Nephron progenitor cell (in vitro differentiated cells): ENCODE results near the gene SNRPA.

Source experiments
- DNase-seq: peaks from one replicate; pipeline ENCODE4 v3.0.0; 2021
- H3K27ac Mint-ChIP-seq: 2 replicates; pipeline ENCODE4 v1.8.0; 2021; ENCODE audit warnings: mild to moderate bottlenecking, moderate library complexity, mixed read lengths
- H3K27me3 Mint-ChIP-seq: 2 replicates; pipeline ENCODE4 v1.8.0; 2021; ENCODE audit warnings: mild to moderate bottlenecking, low read depth, mixed read lengths; ENCODE audit not compliant: poor library complexity
- H3K36me3 Mint-ChIP-seq: 2 replicates; pipeline ENCODE4 v1.8.0; 2021; ENCODE audit warnings: low read depth, mixed read lengths
- H3K4me1 Mint-ChIP-seq: 2 replicates; pipeline ENCODE4 v1.8.0; 2021; ENCODE audit warnings: mixed read lengths
- H3K4me3 Mint-ChIP-seq: 2 replicates; pipeline ENCODE4 v1.8.0; 2021; ENCODE audit warnings: mild to moderate bottlenecking, moderate library complexity, mixed read lengths
- H3K9me3 Mint-ChIP-seq: 2 replicates; pipeline ENCODE4 v1.8.0; 2021; ENCODE audit warnings: mild to moderate bottlenecking, moderate library complexity, mixed read lengths
- TF ChIP-seq, protein P1 (sequence below): fragments of 200-600 bp; sonication (generic); IDR thresholded peaks from 2 replicates; pipeline ENCODE4 v1.5.0; 2021; ENCODE audit warnings: antibody characterized with exemption

SNRPA gene

DNA sequence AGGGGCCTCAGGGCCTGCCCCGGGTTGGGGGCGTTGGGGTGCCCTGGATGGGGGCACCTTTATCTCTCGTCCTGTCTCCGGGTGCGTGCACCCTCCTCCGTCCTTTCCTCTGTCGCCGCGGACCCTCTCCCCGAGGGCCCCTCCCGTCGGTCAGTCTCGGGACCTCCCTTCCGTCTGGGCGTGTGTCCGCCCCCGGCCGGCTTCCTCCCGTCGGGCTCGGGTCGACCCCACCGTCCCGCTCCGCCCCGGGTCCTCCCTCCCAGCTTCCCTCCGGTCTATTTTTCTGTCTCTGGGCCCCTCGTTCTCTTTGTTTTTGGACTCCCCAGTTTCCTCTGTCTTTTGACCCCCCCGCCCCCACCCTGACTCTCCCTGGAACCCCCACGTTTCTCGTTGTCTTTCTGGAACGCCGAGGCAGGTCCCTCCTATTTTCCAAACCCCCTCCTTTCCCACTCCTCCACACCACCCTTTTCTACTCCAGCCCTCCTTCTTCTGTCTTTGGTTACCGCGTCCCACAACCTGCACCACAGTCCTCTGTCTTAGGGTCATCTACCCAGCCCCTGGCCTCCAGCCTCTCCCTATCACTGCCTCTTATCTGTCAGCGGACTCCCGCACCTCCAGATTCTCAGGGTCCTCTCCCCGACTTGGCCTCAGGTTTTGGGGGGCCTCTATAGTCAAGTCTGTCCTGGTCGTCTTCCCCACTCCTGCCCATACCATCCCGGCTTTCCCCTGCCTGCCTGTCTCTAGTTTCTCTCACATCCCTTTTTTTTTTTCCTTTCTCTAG lies 48.7 kb downstream of the SNRPA start:
- H3K4me1 Mint-ChIP-seq = peaks cover 53% of the 10 kb centered on the region
- H3K9me3 Mint-ChIP-seq = no peaks in the 10 kb centered on the region
- H3K36me3 Mint-ChIP-seq = peaks cover 9% of the 10 kb centered on the region
- peak overlapping the region; percentile 98 for H3K27ac Mint-ChIP-seq
- peak overlapping the region; percentile 97 for H3K4me3 Mint-ChIP-seq
- peak; percentile 58 for DNase-seq
- H3K27me3 Mint-ChIP-seq = no peaks in the 10 kb centered on the region
- TF ChIP-seq, protein P1, sequence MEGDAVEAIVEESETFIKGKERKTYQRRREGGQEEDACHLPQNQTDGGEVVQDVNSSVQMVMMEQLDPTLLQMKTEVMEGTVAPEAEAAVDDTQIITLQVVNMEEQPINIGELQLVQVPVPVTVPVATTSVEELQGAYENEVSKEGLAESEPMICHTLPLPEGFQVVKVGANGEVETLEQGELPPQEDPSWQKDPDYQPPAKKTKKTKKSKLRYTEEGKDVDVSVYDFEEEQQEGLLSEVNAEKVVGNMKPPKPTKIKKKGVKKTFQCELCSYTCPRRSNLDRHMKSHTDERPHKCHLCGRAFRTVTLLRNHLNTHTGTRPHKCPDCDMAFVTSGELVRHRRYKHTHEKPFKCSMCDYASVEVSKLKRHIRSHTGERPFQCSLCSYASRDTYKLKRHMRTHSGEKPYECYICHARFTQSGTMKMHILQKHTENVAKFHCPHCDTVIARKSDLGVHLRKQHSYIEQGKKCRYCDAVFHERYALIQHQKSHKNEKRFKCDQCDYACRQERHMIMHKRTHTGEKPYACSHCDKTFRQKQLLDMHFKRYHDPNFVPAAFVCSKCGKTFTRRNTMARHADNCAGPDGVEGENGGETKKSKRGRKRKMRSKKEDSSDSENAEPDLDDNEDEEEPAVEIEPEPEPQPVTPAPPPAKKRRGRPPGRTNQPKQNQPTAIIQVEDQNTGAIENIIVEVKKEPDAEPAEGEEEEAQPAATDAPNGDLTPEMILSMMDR = no peak

DNA sequence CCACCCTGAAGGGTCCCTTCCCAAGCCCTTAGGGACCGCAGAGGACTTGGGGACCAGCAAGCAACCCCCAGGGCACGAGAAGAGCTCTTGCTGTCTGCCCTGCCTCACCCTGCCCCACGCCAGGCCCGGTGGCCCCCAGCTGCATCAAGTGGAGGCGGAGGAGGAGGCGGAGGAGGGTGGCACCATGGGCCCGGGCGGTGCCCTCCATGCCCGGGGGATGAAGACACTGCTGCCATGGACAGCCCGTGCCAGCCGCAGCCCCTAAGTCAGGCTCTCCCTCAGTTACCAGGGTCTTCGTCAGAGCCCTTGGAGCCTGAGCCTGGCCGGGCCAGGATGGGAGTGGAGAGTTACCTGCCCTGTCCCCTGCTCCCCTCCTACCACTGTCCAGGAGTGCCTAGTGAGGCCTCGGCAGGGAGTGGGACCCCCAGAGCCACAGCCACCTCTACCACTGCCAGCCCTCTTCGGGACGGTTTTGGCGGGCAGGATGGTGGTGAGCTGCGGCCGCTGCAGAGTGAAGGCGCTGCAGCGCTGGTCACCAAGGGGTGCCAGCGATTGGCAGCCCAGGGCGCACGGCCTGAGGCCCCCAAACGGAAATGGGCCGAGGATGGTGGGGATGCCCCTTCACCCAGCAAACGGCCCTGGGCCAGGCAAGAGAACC lies 49.5 kb downstream of the SNRPA start:
- TF ChIP-seq, protein P1 = no peak
- Mint-ChIP-seq H3K36me3 (peaks cover 9% of the 10 kb centered on the region), H3K27me3 (no peaks in the 10 kb centered on the region), H3K27ac (peak overlapping the region; percentile 98), H3K4me3 (peak overlapping the region; percentile 97), H3K9me3 (no peaks in the 10 kb centered on the region), H3K4me1 (peaks cover 60% of the 10 kb centered on the region)
- DNase-seq = no peak

DNA sequence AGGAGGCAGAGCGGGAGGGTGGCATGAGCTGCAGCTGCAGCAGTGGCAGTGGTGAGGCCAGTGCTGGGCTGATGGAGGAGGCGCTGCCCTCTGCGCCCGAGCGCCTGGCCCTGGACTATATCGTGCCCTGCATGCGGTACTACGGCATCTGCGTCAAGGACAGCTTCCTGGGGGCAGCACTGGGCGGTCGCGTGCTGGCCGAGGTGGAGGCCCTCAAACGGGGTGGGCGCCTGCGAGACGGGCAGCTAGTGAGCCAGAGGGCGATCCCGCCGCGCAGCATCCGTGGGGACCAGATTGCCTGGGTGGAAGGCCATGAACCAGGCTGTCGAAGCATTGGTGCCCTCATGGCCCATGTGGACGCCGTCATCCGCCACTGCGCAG lies 50.0 kb downstream of the SNRPA start:
- H3K36me3 Mint-ChIP-seq = peaks cover 9% of the 10 kb centered on the region
- no peak overlapping the region for H3K27ac Mint-ChIP-seq
- peak overlapping the region; percentile 20 for H3K4me3 Mint-ChIP-seq
- TF ChIP-seq, protein P1 = no peak
- H3K4me1 Mint-ChIP-seq = peaks cover 65% of the 10 kb centered on the region
- no peak for DNase-seq
- no peaks in the 10 kb centered on the region for H3K9me3 Mint-ChIP-seq
- peaks cover under 1% of the 10 kb centered on the region for H3K27me3 Mint-ChIP-seq

DNA sequence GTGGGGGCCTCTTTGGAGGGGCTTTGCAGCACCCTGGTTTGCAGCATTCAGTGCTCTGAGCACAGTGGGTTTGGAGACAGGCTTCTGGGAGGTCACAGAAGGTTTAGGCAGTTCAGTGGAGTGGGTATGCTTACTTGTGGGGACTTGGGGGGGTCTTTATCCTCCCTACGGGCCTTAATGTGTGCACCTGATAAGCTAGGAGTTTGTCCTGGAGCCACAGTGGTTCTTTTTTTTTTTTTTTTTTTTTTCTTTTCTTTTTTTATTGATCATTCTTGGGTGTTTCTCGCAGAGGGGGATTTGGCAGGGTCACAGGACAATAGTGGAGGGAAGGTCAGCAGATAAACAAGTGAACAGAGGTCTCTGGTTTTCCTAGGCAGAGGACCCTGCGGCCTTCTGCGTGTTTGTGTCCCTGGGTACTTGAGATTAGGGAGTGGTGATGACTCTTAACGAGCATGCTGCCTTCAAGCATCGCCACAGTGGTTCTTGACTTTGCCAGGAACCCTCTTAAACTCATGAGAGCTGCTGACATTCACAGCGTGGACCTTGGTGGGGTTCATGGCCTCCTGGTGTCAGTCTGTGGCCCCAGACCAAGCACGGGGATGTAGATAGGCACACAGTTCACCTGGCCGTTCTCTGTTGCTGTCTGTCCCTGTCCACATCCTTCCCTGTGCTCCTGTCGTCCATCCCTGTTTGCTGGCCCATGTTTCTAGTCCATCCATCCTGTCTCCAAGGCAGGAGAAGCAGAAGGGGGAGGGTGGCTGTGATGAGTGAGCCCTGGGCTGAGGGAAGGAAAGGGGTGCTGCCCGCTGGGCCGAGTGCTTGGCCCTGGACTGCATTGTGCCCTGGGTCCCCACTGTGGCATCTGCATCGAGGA lies 50.7 kb downstream of the SNRPA start:
- Mint-ChIP-seq H3K9me3 (no peaks in the 10 kb centered on the region), H3K27me3 (peaks cover 3% of the 10 kb centered on the region), H3K4me1 (peaks cover 72% of the 10 kb centered on the region), H3K4me3 (peak overlapping the region; percentile 62), H3K27ac (peak overlapping the region; percentile 51), H3K36me3 (peaks cover 9% of the 10 kb centered on the region)
- no peak for DNase-seq
- TF ChIP-seq, protein P1 = no peak

DNA sequence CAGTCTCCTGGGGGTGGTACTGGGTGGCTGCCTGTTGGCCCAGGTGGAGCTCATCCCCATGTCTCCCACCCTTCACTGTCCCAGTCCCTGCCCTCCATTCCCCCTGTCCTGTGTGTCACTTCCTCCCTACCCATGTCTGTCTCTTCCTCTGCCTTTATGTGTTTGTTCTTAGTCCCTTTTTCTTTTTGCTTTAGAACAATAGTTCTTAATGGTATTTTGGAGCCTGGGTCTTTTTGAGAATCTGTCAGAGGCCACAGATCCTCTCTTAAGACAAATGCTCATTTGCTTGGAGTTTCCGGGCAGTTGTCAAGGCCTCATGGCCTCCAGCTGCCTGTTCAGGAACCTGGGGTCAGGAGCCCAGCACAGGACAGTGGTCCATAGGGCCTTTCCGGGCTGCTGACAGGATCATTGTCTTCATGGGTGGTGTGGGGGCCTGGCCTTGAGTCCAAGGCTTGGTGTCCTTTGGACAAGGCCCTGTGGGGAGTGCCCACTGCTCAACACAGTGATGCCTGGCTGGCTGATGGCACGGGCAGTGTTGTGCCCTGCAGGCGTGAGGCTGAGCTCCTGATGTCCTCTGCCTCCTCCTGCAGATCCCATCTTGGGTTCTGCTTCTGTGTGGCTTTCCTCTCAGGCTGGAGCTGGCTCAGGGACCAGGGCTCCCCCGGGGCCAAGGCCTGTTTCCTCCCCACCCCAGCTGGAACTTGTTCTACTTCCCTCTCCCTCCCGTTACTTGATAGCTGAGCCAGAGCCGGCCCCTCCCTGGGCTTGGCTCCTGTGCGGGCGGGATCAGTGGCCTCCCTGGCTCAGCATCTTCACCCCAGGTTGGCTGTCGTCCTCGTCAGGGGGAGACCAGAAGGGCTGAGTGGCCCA lies 51.5 kb downstream of the SNRPA start:
- Mint-ChIP-seq H3K27ac (peak overlapping the region; percentile 92), H3K36me3 (peaks cover 16% of the 10 kb centered on the region), H3K27me3 (peaks cover 3% of the 10 kb centered on the region), H3K9me3 (no peaks in the 10 kb centered on the region), H3K4me3 (peak overlapping the region; percentile 57), H3K4me1 (peaks cover 81% of the 10 kb centered on the region)
- TF ChIP-seq, protein P1 = no peak
- no peak for DNase-seq
